H9 (cell line): Measurements from ENCODE around the gene ABHD11. TPM values are rescaled to one million over a fixed set of nuclear protein-coding genes. Genes with fewer than 3 reads are reported as not detected.

ENCODE experiments used
- DNase-seq: peaks from one replicate; pipeline ENCODE4 v3.0.0-alpha.2; 2017
- H2AFZ ChIP-seq: one replicate; pipeline ENCODE4 v1.6.1; 2013; ENCODE audit warnings: mild to moderate bottlenecking, low read length, control low read depth, moderate library complexity
- H2AK5ac ChIP-seq: 2 replicates; pipeline ENCODE4 v1.6.1; 2013; ENCODE audit warnings: low read length, control low read depth, mixed read lengths; ENCODE audit not compliant: insufficient read length
- H2BK120ac ChIP-seq: one replicate; pipeline ENCODE4 v1.6.1; 2013; ENCODE audit warnings: low read depth, mild to moderate bottlenecking, low read length, control low read depth, inconsistent platforms; ENCODE audit not compliant: poor library complexity, severe bottlenecking
- H2BK12ac ChIP-seq: 2 replicates; pipeline ENCODE4 v1.6.1; 2013; ENCODE audit warnings: low read length, control low read depth, mixed read lengths, low read depth; ENCODE audit not compliant: insufficient read length
- H2BK15ac ChIP-seq: 2 replicates; pipeline ENCODE4 v1.6.1; 2013; ENCODE audit warnings: low read depth, low read length, control low read depth
- H2BK20ac ChIP-seq: one replicate; pipeline ENCODE4 v1.6.1; 2013; ENCODE audit warnings: low read depth, mild to moderate bottlenecking, low read length, control low read depth, inconsistent platforms; ENCODE audit not compliant: poor library complexity, severe bottlenecking
- H2BK5ac ChIP-seq: 2 replicates; pipeline ENCODE4 v1.6.1; 2013; ENCODE audit warnings: low read length, control low read depth, mixed read lengths; ENCODE audit not compliant: insufficient read length
- H3K14ac ChIP-seq: 2 replicates; pipeline ENCODE4 v1.6.1; 2013; ENCODE audit warnings: low read length, control low read depth; ENCODE audit not compliant: insufficient read depth
- H3K18ac ChIP-seq: 2 replicates; pipeline ENCODE4 v1.6.1; 2013; ENCODE audit warnings: low read depth, mild to moderate bottlenecking, mixed read lengths, low read length, control low read depth; ENCODE audit not compliant: insufficient read length
- H3K23ac ChIP-seq: 2 replicates; pipeline ENCODE4 v1.6.1; 2013; ENCODE audit warnings: low read length, control low read depth, mixed read lengths, low read depth; ENCODE audit not compliant: insufficient read length
- H3K23me2 ChIP-seq: 2 replicates; pipeline ENCODE4 v1.6.1; 2013; ENCODE audit warnings: low read depth, mild to moderate bottlenecking, mixed read lengths, low read length, control low read depth; ENCODE audit not compliant: insufficient read length, poor library complexity, severe bottlenecking
- H3K27ac ChIP-seq: 2 replicates; pipeline ENCODE4 v1.5.1; 2013; ENCODE audit warnings: low read length, control low read depth, mixed read lengths, low read depth; ENCODE audit not compliant: insufficient read length
- H3K27me3 ChIP-seq: 2 replicates; pipeline ENCODE4 v1.6.1; 2013; ENCODE audit warnings: low read length, control low read depth, inconsistent platforms; ENCODE audit not compliant: insufficient read depth
- H3K4ac ChIP-seq: 2 replicates; pipeline ENCODE4 v1.6.1; 2013; ENCODE audit warnings: low read depth, mild to moderate bottlenecking, control low read depth, inconsistent platforms, low read length, moderate library complexity
- H3K4me1 ChIP-seq: 2 replicates; pipeline ENCODE4 v1.6.1; 2013; ENCODE audit warnings: low read length, control low read depth, inconsistent platforms; ENCODE audit not compliant: insufficient read depth
- H3K4me2 ChIP-seq: 2 replicates; pipeline ENCODE4 v1.6.1; 2013; ENCODE audit warnings: low read length, control low read depth, mixed read lengths; ENCODE audit not compliant: insufficient read length, insufficient read depth
- H3K56ac ChIP-seq: 2 replicates; pipeline ENCODE4 v1.6.1; 2013; ENCODE audit warnings: low read depth, mild to moderate bottlenecking, mixed read lengths, low read length, control low read depth; ENCODE audit not compliant: insufficient read length
- H3K79me1 ChIP-seq: 2 replicates; pipeline ENCODE4 v1.6.1; 2013; ENCODE audit warnings: low read depth, mild to moderate bottlenecking, moderate library complexity, low read length, control low read depth, inconsistent platforms; ENCODE audit not compliant: insufficient read depth, poor library complexity, severe bottlenecking
- H3K79me2 ChIP-seq: 2 replicates; pipeline ENCODE4 v1.6.1; 2013; ENCODE audit warnings: low read length, control low read depth, inconsistent platforms; ENCODE audit not compliant: insufficient read depth
- H3K9ac ChIP-seq: 2 replicates; pipeline ENCODE4 v1.6.1; 2013; ENCODE audit warnings: low read length, control low read depth, mixed read lengths; ENCODE audit not compliant: insufficient read length; ENCODE audit errors: extremely low read depth
- H3K9me3 ChIP-seq: one replicate; pipeline ENCODE4 v1.6.1; 2013; ENCODE audit warnings: low read depth, low read length, inconsistent platforms; ENCODE audit not compliant: control insufficient read depth
- H3T11ph ChIP-seq: one replicate; pipeline ENCODE4 v1.6.1; 2013; ENCODE audit warnings: mild to moderate bottlenecking, low read length, control low read depth, inconsistent platforms
- H4K20me1 ChIP-seq: one replicate; pipeline ENCODE4 v1.6.1; 2013; ENCODE audit not compliant: control insufficient read depth, insufficient read length, insufficient read depth
- H4K5ac ChIP-seq: 2 replicates; pipeline ENCODE4 v1.6.1; 2013; ENCODE audit warnings: low read depth, mild to moderate bottlenecking, mixed read lengths, low read length, control low read depth; ENCODE audit not compliant: insufficient read length
- H4K8ac ChIP-seq: replicated peaks from 2 replicates; pipeline ENCODE4 v1.6.1; 2013; ENCODE audit warnings: low read length, control low read depth, mixed read lengths, low read depth; ENCODE audit not compliant: insufficient read length
- H4K91ac ChIP-seq: 2 replicates; pipeline ENCODE4 v1.6.1; 2013; ENCODE audit warnings: low read depth, mild to moderate bottlenecking, moderate library complexity, mixed read lengths, low read length, control low read depth; ENCODE audit not compliant: insufficient read length
- H3K27ac Mint-ChIP-seq, 3 experiments: 2 replicates in 2 of 3; 3 replicates in 1 of 3; pipeline ENCODE4 v1.8.0; 2020 to 2021; ENCODE audit warnings: mixed read lengths in 3 of 3, mild to moderate bottlenecking in 1 of 3, moderate library complexity in 1 of 3
- H3K27me3 Mint-ChIP-seq: 2 replicates; pipeline ENCODE4 v1.8.0; 2021; ENCODE audit warnings: low read depth, mild to moderate bottlenecking, moderate library complexity, mixed read lengths
- H3K36me3 Mint-ChIP-seq, 3 experiments: 2 replicates in 2 of 3; 3 replicates in 1 of 3; pipeline ENCODE4 v1.8.0; 2020 to 2021; ENCODE audit warnings: low read depth in 3 of 3, mixed read lengths in 3 of 3; ENCODE audit not compliant: insufficient read depth in 1 of 3
- H3K4me1 Mint-ChIP-seq, 2 experiments: 2 replicates each; pipeline ENCODE4 v1.8.0; 2020; ENCODE audit warnings: mixed read lengths in 2 of 2
- H3K4me3 Mint-ChIP-seq, 2 experiments: 2 replicates in 1 of 2; 3 replicates in 1 of 2; pipeline ENCODE4 v1.8.0; 2020 to 2021; ENCODE audit warnings: mild to moderate bottlenecking in 2 of 2, mixed read lengths in 2 of 2, moderate library complexity in 1 of 2
- H3K9me3 Mint-ChIP-seq, 2 experiments: 2 replicates in 1 of 2; 3 replicates in 1 of 2; pipeline ENCODE4 v1.8.0; 2020; ENCODE audit warnings: mild to moderate bottlenecking in 2 of 2, mixed read lengths in 2 of 2, moderate library complexity in 1 of 2
- WGBS: extraction: QIAGEN DNeasy Blood & Tissue Kit; methylation state at CpG from one replicate; pipeline ENCODE4 v1.1.7; 2013; ENCODE audit warnings: missing lambda C conversion rate, low lambda C conversion rate, mixed read lengths; ENCODE audit not compliant: insufficient read length; ENCODE audit errors: extremely low coverage; 5-methylcytosine and 5-hydroxymethylcytosine counted together
- total RNA-seq: library from RNA; stranded (reverse); gene quantifications from 2 replicates; pipeline ENCODE4 v1.2.1, GENCODE V29; 2021
- TF ChIP-seq, protein P1 (sequence below): fragments of 200-600 bp; sonication (generic); conservative IDR thresholded peaks from 3 replicates; pipeline ENCODE4 v1.8.0; 2021; ENCODE audit warnings: antibody characterized with exemption, mild to moderate bottlenecking

ABHD11 gene
- total RNA-seq, 1 experiment from 2014 or later: 34.4 TPM

DNA sequence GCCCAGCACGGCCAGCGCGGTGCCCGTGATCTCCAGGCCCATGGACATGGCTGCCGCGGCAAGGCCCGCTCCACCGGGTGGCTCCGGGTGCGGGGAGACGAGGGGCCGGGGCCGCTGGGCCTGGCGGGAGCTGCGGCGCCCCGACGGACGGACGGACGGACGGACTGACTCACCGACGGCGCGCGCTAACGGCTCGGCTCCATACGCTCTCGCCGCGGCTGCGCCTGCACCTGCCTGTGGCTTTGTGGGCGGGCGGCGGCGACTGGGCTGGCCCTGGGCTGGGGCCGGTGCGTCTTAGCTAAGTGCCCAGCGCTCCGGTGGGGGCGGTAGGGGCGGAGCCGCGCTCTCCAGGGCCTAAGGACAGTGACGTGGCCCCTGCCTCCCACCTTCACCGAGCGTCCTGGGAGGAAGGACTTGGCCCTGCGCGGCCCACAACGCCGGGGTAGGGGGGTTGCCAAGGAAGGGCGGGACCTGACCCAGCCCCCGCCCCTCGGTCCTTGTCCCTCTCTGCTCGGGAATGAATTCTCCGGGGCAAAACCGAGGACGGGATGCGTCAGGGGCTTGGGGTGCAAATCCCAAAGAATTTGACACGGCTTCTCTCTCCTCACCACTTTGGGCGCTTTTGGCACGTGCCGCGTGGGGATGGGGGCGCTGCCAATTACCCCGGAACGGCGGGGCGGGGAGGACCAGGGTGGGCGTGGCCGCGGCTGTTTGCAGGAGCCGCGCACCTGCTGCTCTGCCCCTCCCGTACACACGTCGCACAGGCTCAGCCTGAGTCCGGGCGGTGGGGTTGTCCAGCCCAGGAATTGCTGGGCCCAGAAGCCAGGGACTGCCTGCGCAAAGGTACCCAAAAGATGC lies 31.6 kb upstream of the ABHD11 start, which contains the start of gene CLDN3:
Gene CLDN3, minus strand, starts transcription at position 269 of the 858 bp plus-strand sequence. Its CDS starts 221 bp downstream, at position 48.
- no peak within 1 kb of the TSS for H3K27ac ChIP-seq
- H3K18ac ChIP-seq: peak within 1 kb of the TSS; percentile 66
- H3K4me1 ChIP-seq: no peaks in the 10 kb centered on the region
- H4K5ac ChIP-seq: peak within 1 kb of the TSS; percentile 2
- H3K4ac ChIP-seq: no peak within 1 kb of the TSS; the same call in 1 of the 2 replicates
- H3K79me2 ChIP-seq: no peaks in the 10 kb centered on the region
- peaks cover 3% of the 10 kb centered on the region for H4K20me1 ChIP-seq
- H2BK15ac ChIP-seq: no peak within 1 kb of the TSS; the same call in 1 of the 2 replicates
- H3K27me3 ChIP-seq: peaks cover 2% of the 10 kb centered on the region; the same call in 1 of the 2 replicates
- H3K4me2 ChIP-seq: peak within 1 kb of the TSS; percentile 73
- H3K4me1 Mint-ChIP-seq: peaks cover 12 to 26% of the 10 kb centered on the region in 2 experiments
- no peak within 1 kb of the TSS for H3K56ac ChIP-seq
- no peak within 1 kb of the TSS for H3T11ph ChIP-seq
- no peak within 1 kb of the TSS for H2AFZ ChIP-seq
- no peak within 1 kb of the TSS for H2BK120ac ChIP-seq
- peaks cover 19% of the 10 kb centered on the region for H3K23me2 ChIP-seq
- H3K4me3 Mint-ChIP-seq: peak within 1 kb of the TSS; percentile 79 to 84
- no CpG with 5 or more reads among the region's 82 CpGs for WGBS
- no peak within 1 kb of the TSS for H4K8ac ChIP-seq
- H3K79me1 ChIP-seq: no peaks in the 10 kb centered on the region
- H2BK5ac ChIP-seq: no peak within 1 kb of the TSS
- peaks cover 0 to 10% (median 4%) of the 10 kb centered on the region in 3 experiments; a peak in 3 of 7 replicates for H3K36me3 Mint-ChIP-seq
- no peaks in the 10 kb centered on the region for H3K9me3 Mint-ChIP-seq
- peak within 1 kb of the TSS; percentile 87 for H4K91ac ChIP-seq
- TF ChIP-seq, protein P1, sequence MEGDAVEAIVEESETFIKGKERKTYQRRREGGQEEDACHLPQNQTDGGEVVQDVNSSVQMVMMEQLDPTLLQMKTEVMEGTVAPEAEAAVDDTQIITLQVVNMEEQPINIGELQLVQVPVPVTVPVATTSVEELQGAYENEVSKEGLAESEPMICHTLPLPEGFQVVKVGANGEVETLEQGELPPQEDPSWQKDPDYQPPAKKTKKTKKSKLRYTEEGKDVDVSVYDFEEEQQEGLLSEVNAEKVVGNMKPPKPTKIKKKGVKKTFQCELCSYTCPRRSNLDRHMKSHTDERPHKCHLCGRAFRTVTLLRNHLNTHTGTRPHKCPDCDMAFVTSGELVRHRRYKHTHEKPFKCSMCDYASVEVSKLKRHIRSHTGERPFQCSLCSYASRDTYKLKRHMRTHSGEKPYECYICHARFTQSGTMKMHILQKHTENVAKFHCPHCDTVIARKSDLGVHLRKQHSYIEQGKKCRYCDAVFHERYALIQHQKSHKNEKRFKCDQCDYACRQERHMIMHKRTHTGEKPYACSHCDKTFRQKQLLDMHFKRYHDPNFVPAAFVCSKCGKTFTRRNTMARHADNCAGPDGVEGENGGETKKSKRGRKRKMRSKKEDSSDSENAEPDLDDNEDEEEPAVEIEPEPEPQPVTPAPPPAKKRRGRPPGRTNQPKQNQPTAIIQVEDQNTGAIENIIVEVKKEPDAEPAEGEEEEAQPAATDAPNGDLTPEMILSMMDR: no peak
- peak within 1 kb of the TSS; percentile 88 for H3K14ac ChIP-seq
- H3K9me3 ChIP-seq: no peaks in the 10 kb centered on the region
- peak within 1 kb of the TSS; percentile 8 for H3K9ac ChIP-seq
- DNase-seq: peak; percentile 96
- H3K27ac Mint-ChIP-seq: peak within 1 kb of the TSS; percentile 40 to 90 (median 72); a peak in 4 of 7 replicates
- H2BK20ac ChIP-seq: peak within 1 kb of the TSS; percentile 65
- H2AK5ac ChIP-seq: no peak within 1 kb of the TSS
- H3K23ac ChIP-seq: no peak within 1 kb of the TSS
- no peak within 1 kb of the TSS for H2BK12ac ChIP-seq
- H3K27me3 Mint-ChIP-seq: peaks cover 8% of the 10 kb centered on the region
